Measurements from ENCODE around the gene C11orf52.

DNA sequence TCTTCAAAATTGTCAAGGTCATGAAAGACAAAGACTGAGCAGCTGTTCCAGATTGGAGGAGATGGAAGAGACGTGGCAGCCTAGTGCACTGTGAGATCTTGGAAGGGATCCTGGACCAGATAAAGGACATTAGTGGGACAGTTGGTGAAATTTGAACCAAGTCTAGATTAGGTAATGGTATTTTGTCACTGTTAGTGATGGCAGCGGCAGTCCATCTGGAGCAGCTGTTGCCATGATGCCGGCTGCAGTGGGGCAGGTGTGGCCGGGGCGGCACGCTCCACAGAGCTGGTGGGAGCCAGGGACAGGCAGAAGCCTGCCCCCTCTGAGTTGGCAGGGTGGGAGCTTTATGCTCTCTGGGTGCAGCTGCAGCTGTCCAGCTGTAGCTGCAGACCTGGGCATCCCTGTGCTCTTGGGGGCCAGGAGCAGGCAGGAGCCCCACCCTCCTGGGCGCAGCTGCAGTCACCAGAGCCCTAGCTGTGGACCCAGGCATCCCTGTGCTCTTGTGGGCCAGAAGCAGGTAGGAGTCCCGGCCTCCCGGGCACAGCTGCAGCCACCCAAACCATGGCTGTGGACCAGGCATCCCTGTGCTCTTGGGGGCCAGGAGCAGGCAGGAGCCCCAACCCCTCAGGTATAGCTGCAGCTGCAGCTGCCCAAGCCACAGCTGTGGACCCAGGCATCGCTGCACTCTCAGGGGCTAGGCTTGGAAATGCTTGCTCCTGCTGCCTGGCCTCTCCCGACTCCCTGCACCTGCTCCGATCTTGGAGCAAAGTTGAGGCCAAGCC lies 39.1 kb downstream of the C11orf52 start:
- TF ChIP-seq, protein P1, sequence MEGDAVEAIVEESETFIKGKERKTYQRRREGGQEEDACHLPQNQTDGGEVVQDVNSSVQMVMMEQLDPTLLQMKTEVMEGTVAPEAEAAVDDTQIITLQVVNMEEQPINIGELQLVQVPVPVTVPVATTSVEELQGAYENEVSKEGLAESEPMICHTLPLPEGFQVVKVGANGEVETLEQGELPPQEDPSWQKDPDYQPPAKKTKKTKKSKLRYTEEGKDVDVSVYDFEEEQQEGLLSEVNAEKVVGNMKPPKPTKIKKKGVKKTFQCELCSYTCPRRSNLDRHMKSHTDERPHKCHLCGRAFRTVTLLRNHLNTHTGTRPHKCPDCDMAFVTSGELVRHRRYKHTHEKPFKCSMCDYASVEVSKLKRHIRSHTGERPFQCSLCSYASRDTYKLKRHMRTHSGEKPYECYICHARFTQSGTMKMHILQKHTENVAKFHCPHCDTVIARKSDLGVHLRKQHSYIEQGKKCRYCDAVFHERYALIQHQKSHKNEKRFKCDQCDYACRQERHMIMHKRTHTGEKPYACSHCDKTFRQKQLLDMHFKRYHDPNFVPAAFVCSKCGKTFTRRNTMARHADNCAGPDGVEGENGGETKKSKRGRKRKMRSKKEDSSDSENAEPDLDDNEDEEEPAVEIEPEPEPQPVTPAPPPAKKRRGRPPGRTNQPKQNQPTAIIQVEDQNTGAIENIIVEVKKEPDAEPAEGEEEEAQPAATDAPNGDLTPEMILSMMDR (IDR thresholded peaks at IDR 0.05; ENCODE audit: low read depth, low read length, missing input control): no peak
- TF ChIP-seq SP1 (IDR thresholded peaks at IDR 0.05) (no peak), EGR1 (IDR thresholded peaks at IDR 0.05; ENCODE audit: low read depth in 2 of 2) (no peak), GABPA (IDR thresholded peaks at IDR 0.05 in 1 of 2, conservative IDR thresholded peaks at IDR 0.05 in 1 of 2) (no peak)
